K562 (cell line): ENCODE data around the gene PIGV. TPM values are rescaled to one million over a fixed set of nuclear protein-coding genes. Genes with fewer than 3 reads are reported as not detected.

Source experiments
- BHLHE40 ChIP-seq: IDR thresholded peaks from 2 replicates; pipeline ENCODE4 v1.6.1; 2011; ENCODE audit warnings: low read length, improper control_type of control experiment
- BRF1 ChIP-seq: IDR thresholded peaks from 3 replicates; pipeline ENCODE4 v1.6.1; 2011; ENCODE audit warnings: borderline replicate concordance, mild to moderate bottlenecking; ENCODE audit not compliant: insufficient read length; ENCODE audit errors: extremely low read depth
- CCNT2 ChIP-seq: IDR thresholded peaks from 2 replicates; pipeline ENCODE4 v1.6.1; 2011; ENCODE audit warnings: borderline replicate concordance, low read depth, mild to moderate bottlenecking, moderate library complexity, mixed read lengths, low read length; ENCODE audit not compliant: insufficient read length; ENCODE audit errors: extremely low read depth
- CEBPB ChIP-seq: fragments of 450-650 bp; IDR thresholded peaks from 2 replicates; pipeline ENCODE4 v1.6.1; 2016; ENCODE audit warnings: missing genetic modification characterization, missing compliant biosample characterization
- CHD4 ChIP-seq: fragments of 200-600 bp; sonication (generic); IDR thresholded peaks from 3 replicates; pipeline ENCODE4 v1.6.1; 2012; ENCODE audit warnings: low read depth, mild to moderate bottlenecking, mixed read lengths, low read length, inconsistent platforms; ENCODE audit not compliant: insufficient read depth, insufficient replicate concordance, poor library complexity, severe bottlenecking
- CREBBP ChIP-seq: IDR thresholded peaks from one replicate; pipeline ENCODE4 v1.6.1; 2012; ENCODE audit warnings: low read depth, mild to moderate bottlenecking, control low read depth, inconsistent platforms, low read length
- CREM ChIP-seq: IDR thresholded peaks from 2 replicates; pipeline ENCODE4 v1.6.1; 2014; ENCODE audit warnings: antibody characterized with exemption, low read depth
- DPF2 ChIP-seq: fragments of 450-650 bp; IDR thresholded peaks from 2 replicates; pipeline ENCODE4 v1.6.1; 2016
- EP400 ChIP-seq: fragments of 450-650 bp; IDR thresholded peaks from 2 replicates; pipeline ENCODE4 v1.6.1; 2017; ENCODE audit warnings: antibody characterized with exemption, mild to moderate bottlenecking, moderate library complexity
- FOXP1 ChIP-seq: sonication (generic); formaldehyde crosslinking; IDR thresholded peaks from 2 replicates; pipeline ENCODE4 v1.8.0; 2022; ENCODE audit warnings: mild to moderate bottlenecking, missing genetic modification reagents
- GABPB1 ChIP-seq: sonication (generic); formaldehyde crosslinking; IDR thresholded peaks from 2 replicates; pipeline ENCODE4 v1.8.0; 2022; ENCODE audit warnings: mild to moderate bottlenecking, missing genetic modification reagents
- GATA2 ChIP-seq: sonication (generic); formaldehyde crosslinking; IDR thresholded peaks from 2 replicates; pipeline ENCODE4 v1.4.0; 2020; ENCODE audit warnings: mild to moderate bottlenecking, missing genetic modification reagents
- GTF2E2 ChIP-seq: fragments of 200-800 bp; sonication (Bioruptor generic); IDR thresholded peaks from 2 replicates; pipeline ENCODE4 v1.6.1; 2016; ENCODE audit warnings: missing genetic modification characterization, missing compliant biosample characterization
- GTF2F1 ChIP-seq: IDR thresholded peaks from 2 replicates; pipeline ENCODE4 v1.6.1; 2011; ENCODE audit warnings: low read depth, low read length, improper control_type of control experiment
- JUNB ChIP-seq: fragments of 450-650 bp; formaldehyde crosslinking; conservative IDR thresholded peaks from 2 replicates; pipeline ENCODE4 v1.4.0; 2020; ENCODE audit warnings: mild to moderate bottlenecking
- MCM3 ChIP-seq: fragments of 450-650 bp; IDR thresholded peaks from 2 replicates; pipeline ENCODE4 v1.6.1; 2016
- MCM7 ChIP-seq, 2 experiments: fragments of 450-650 bp; IDR thresholded peaks; 2 replicates each; pipeline ENCODE4 v1.6.1; 2016 to 2018
- MEF2A ChIP-seq: IDR thresholded peaks from 2 replicates; pipeline ENCODE4 v1.6.1; 2011; ENCODE audit warnings: low read depth, mild to moderate bottlenecking, low read length, moderate library complexity; ENCODE audit not compliant: control insufficient read depth
- MYC ChIP-seq, 2 experiments: fragments of 250-450 bp in 1 of 2; sonication (Bioruptor Pico) in 1 of 2; IDR thresholded peaks; 2 replicates each; pipeline versions ENCODE4 v1.5.1 to v1.6.1; 2012 to 2021; ENCODE audit warnings: low read depth in 2 of 2, borderline replicate concordance in 1 of 2, improper control_type of control experiment in 1 of 2, low read length in 1 of 2, mild to moderate bottlenecking in 1 of 2, moderate library complexity in 1 of 2
- NR4A1 ChIP-seq, 2 experiments: fragments of 250-450 bp in 1 of 2; fragments of 450-650 bp in 1 of 2; sonication (Bioruptor Pico) in 1 of 2; IDR thresholded peaks; 2 replicates each; pipeline versions ENCODE4 v1.4.0 to v1.6.1; 2016 to 2020; ENCODE audit warnings: mild to moderate bottlenecking in 2 of 2, missing compliant biosample characterization in 1 of 2, missing genetic modification characterization in 1 of 2, moderate library complexity in 1 of 2
- PML ChIP-seq: IDR thresholded peaks from 2 replicates; pipeline ENCODE4 v1.6.1; 2012; ENCODE audit warnings: low read length, inconsistent platforms
- PRPF4 ChIP-seq: fragments of 200-400 bp; formaldehyde crosslinking; IDR thresholded peaks from one replicate; pipeline ENCODE4 v1.6.1; 2017; ENCODE audit warnings: low read length, low read depth, mild to moderate bottlenecking; ENCODE audit not compliant: insufficient read depth, poor library complexity, severe bottlenecking
- RFX1 ChIP-seq: fragments of 450-650 bp; IDR thresholded peaks from 2 replicates; pipeline ENCODE4 v1.6.1; 2016; ENCODE audit warnings: mild to moderate bottlenecking, moderate library complexity
- SAFB2 ChIP-seq: fragments of 200-400 bp; formaldehyde crosslinking; IDR thresholded peaks from 2 replicates; pipeline ENCODE4 v1.6.1; 2018; ENCODE audit warnings: borderline replicate concordance, low read length, low read depth, moderate library complexity; ENCODE audit not compliant: severe bottlenecking
- TEAD1 ChIP-seq, 2 experiments: fragments of 450-650 bp in 1 of 2; sonication (generic) in 1 of 2; formaldehyde crosslinking; IDR thresholded peaks; 2 replicates each; pipeline versions ENCODE4 v1.4.0 to v1.8.0; 2020 to 2022; ENCODE audit warnings: mild to moderate bottlenecking in 2 of 2, missing genetic modification reagents in 1 of 2
- ZBED1 ChIP-seq: IDR thresholded peaks from 2 replicates; pipeline ENCODE4 v1.6.1; 2014
- ZFP36 ChIP-seq: fragments of 150-350 bp; IDR thresholded peaks from 2 replicates; pipeline ENCODE4 v1.6.1; 2018; ENCODE audit warnings: low read length, low read depth; ENCODE audit not compliant: partially characterized antibody
- ZKSCAN1 ChIP-seq: fragments of 150-350 bp; IDR thresholded peaks from 2 replicates; pipeline ENCODE4 v1.6.1; 2016; ENCODE audit warnings: low read depth, low read length
- ZNF274 ChIP-seq: IDR thresholded peaks from 2 replicates; pipeline ENCODE4 v1.6.1; 2011; ENCODE audit warnings: low read depth, mild to moderate bottlenecking, low read length, moderate library complexity, borderline replicate concordance
- ZNF347 ChIP-seq: fragments of 450-650 bp; formaldehyde crosslinking; IDR thresholded peaks from 2 replicates; pipeline ENCODE4 v1.4.0; 2020; ENCODE audit warnings: low read depth, mild to moderate bottlenecking, moderate library complexity
- ZNF584 ChIP-seq: fragments of 200-800 bp; sonication (Bioruptor generic); IDR thresholded peaks from 2 replicates; pipeline ENCODE4 v1.6.1; 2016; ENCODE audit warnings: low read depth, mild to moderate bottlenecking, missing genetic modification characterization, missing compliant biosample characterization
- ZNF589 ChIP-seq: fragments of 200-800 bp; sonication (Bioruptor generic); IDR thresholded peaks from 2 replicates; pipeline ENCODE4 v1.6.1; 2016; ENCODE audit warnings: low read depth, missing genetic modification characterization, missing compliant biosample characterization
- ZNF766 ChIP-seq: fragments of 200-800 bp; sonication (Bioruptor generic); conservative IDR thresholded peaks from 2 replicates; pipeline ENCODE4 v1.6.1; 2016; ENCODE audit warnings: missing genetic modification characterization, missing compliant biosample characterization
- polyA plus RNA-seq, 8 experiments: library from polyadenylated mRNA; depleted of rRNA in 4 of 8; stranded (reverse) in 5 of 8; unstranded in 3 of 8; fragments of >200 nt; fragmentation: Nextera tagmentation in 2 of 8; fragmentation: Illumina TruSeq in 1 of 8; extraction: Ambion mirVana in 2 of 8; extraction: Trizol in 1 of 8; gene quantifications; 2 replicates each; pipeline versions ENCODE4 v1.2.1 to v1.2.3, GENCODE V29; 2011 to 2014; ENCODE audit warnings: inconsistent platforms in 1 of 8, missing spikeins in 1 of 8
- total RNA-seq, 7 experiments: library from RNA; depleted of rRNA in 6 of 7; stranded (reverse); fragments of >200 nt in 6 of 7; fragmentation: Illumina TruSeq in 2 of 7; extraction: Trizol in 2 of 7; gene quantifications; 2 replicates each; pipeline versions ENCODE4 v1.2.1 to v1.2.3, GENCODE V29; 2011 to 2021; ENCODE audit warnings: low replicate concordance in 1 of 7

PIGV gene
- total and polyA plus RNA-seq, 9 of the 15 experiments (the other 6 are each of a cell fraction or from before 2014, with no cell fraction given) = 8.4 to 21.8 (median 11.7) TPM

GRCh38 chr1:26791626-26792025 is 3.9 kb downstream of the PIGV start (continued):
- TF ChIP-seq SAFB2 (no peak), JUNB (no peak), DPF2 (peak; percentile 95), EP400 (peak; percentile 62; the same call in 1 of the 2 replicates), FOXP1 (CRISPR knock-in tag) (peak; percentile 66; the same call in 1 of the 2 replicates), CREM (peak; percentile 72), ZNF347 (no peak), CHD4 (no peak), GABPB1 (CRISPR knock-in tag) (0 out of 2 replicates have a peak, but pooled peaks have one; percentile 24), ZFP36 (peak; percentile 6), MEF2A (0 out of 2 replicates have a peak, but pooled peaks have one; percentile 34), GATA2 (CRISPR knock-in tag) (peak; percentile 97), GTF2F1 (no peak), PML (peak; percentile 95), RFX1 (peak; percentile 46; the same call in 1 of the 2 replicates), TEAD1 (CRISPR knock-in tag; IDR thresholded peaks at IDR 0.05) (no peak; a peak in 1 of 4 replicates), CREBBP (no peak), ZNF766 (CRISPR knock-in tag) (peak; percentile 69; the same call in 1 of the 2 replicates), MYC (IDR thresholded peaks at IDR 0.05; ENCODE audit: low read depth, low read length) (peak; percentile 85), MYC (CRISPR knock-in tag; IDR thresholded peaks at IDR 0.05; ENCODE audit: borderline replicate concordance, low read depth) (no peak), ZKSCAN1 (0 out of 2 replicates have a peak, but pooled peaks have one; percentile 39), GTF2E2 (tag) (no peak), BHLHE40 (peak; percentile 92), ZBED1 (0 out of 2 replicates have a peak, but pooled peaks have one; percentile 33), ZNF589 (peak; percentile 45; the same call in 1 of the 2 replicates), CCNT2 (peak; percentile 90), BRF1 (no peak), CEBPB (tag) (no peak), MCM7 (IDR thresholded peaks at IDR 0.05) (no peak), NR4A1 (CRISPR knock-in tag; IDR thresholded peaks at IDR 0.05) (no peak), NR4A1 (tag; IDR thresholded peaks at IDR 0.05) (peak; percentile 87), ZNF274 (peak; percentile 63; the same call in 1 of the 2 replicates), ZNF584 (peak; percentile 26; the same call in 1 of the 2 replicates), PRPF4 (no peak), MCM3 (no peak)
